Retinal pigment epithelial cell (primary cell): ENCODE measurements around the gene GALNT5.

Experiments used
- DNase-seq: peaks from one replicate; pipeline ENCODE4 v3.0.0-alpha.2; 2010; ENCODE audit warnings: low read depth
- H3K4me3 ChIP-seq: 2 replicates; pipeline ENCODE4 v1.5.1; 2011; ENCODE audit warnings: mild to moderate bottlenecking, low read length, control low read depth, moderate library complexity
- CTCF ChIP-seq: conservative IDR thresholded peaks from 2 replicates; pipeline ENCODE4 v1.5.1; 2011; ENCODE audit warnings: low read depth, low read length, control low read depth, inconsistent platforms

Gene GALNT5

GRCh38 chr2:157259960-157260359 is 2.5 kb downstream of the GALNT5 start:
- H3K4me3 ChIP-seq = no peak overlapping the region
- no peak for DNase-seq
- no peak for TF ChIP-seq CTCF

GRCh38 chr2:157260533-157261198 is 3.2 kb downstream of the GALNT5 start:
- DNase-seq = no peak
- no peak overlapping the region for H3K4me3 ChIP-seq
- TF ChIP-seq CTCF = no peak

GRCh38 chr2:157261199-157261782 is 3.8 kb downstream of the GALNT5 start:
- TF ChIP-seq CTCF = no peak
- DNase-seq = no peak

GRCh38 chr2:157262248-157262647 is 4.7 kb downstream of the GALNT5 start:
- no peak for DNase-seq
- no peak for TF ChIP-seq CTCF
- H3K4me3 ChIP-seq = no peak overlapping the region

More at GRCh38 chr2:157261199-157261782, 3.8 kb downstream of the GALNT5 start:
- no peak overlapping the region for H3K4me3 ChIP-seq

- DNase-seq = no peak
- no peak overlapping the region for H3K4me3 ChIP-seq
- TF ChIP-seq CTCF = no peak
Observed at GRCh38 chr2:157264099-157264498, 6.6 kb downstream of the GALNT5 start.

GRCh38 chr2:157265825-157266224 is 8.3 kb downstream of the GALNT5 start:
- no peak overlapping the region for H3K4me3 ChIP-seq
- DNase-seq = no peak
- no peak for TF ChIP-seq CTCF

- DNase-seq = no peak
- TF ChIP-seq CTCF = no peak
Observed at GRCh38 chr2:157267476-157267875, 10.0 kb downstream of the GALNT5 start.

More at GRCh38 chr2:157267476-157267875, 10.0 kb downstream of the GALNT5 start:
- no peak overlapping the region for H3K4me3 ChIP-seq
